D721Med (cell line): ENCODE results near the gene ERF.

Source experiments
- DNase-seq: peaks from one replicate; pipeline ENCODE4 v3.0.0; 2011; ENCODE audit warnings: low spot score; ENCODE audit not compliant: insufficient read length
- FAIRE-seq: peaks from 2 replicates; lab custom pipeline; 2011; peaks lifted over from hg19 to GRCh38; lab: Jason Lieb, UNC
- TF ChIP-seq, protein P1 (sequence below): IDR thresholded peaks from 2 replicates; pipeline ENCODE4 v1.5.1; 2012; ENCODE audit warnings: mild to moderate bottlenecking, control low read depth; ENCODE audit not compliant: insufficient read depth; ENCODE audit errors: missing control alignments

ERF gene

DNA sequence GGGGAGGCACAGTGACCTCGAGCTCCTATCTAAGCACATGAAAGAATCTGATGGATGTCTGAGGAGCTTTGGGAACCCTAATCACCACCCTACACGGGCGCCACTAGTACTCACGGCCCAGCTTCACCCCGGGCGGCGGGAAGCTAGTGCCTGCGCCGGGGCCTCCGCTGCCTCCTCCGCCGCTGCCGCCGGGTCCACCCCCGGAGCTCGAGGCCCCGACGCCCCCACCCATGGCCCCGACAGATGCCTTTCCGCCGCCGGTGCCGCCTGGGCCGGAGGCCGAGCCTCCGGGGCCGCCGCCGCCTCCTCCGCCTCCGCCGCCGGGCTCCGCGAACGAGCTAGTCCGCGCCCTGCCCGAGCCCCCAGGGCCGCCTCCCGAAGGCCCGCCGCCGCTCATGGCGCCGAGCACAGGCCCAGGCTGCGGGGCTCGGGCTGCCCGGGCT, 12.8 kb downstream of the ERF start:
- DNase-seq, result no peak
- FAIRE-seq, result no peak
- TF ChIP-seq, protein P1, sequence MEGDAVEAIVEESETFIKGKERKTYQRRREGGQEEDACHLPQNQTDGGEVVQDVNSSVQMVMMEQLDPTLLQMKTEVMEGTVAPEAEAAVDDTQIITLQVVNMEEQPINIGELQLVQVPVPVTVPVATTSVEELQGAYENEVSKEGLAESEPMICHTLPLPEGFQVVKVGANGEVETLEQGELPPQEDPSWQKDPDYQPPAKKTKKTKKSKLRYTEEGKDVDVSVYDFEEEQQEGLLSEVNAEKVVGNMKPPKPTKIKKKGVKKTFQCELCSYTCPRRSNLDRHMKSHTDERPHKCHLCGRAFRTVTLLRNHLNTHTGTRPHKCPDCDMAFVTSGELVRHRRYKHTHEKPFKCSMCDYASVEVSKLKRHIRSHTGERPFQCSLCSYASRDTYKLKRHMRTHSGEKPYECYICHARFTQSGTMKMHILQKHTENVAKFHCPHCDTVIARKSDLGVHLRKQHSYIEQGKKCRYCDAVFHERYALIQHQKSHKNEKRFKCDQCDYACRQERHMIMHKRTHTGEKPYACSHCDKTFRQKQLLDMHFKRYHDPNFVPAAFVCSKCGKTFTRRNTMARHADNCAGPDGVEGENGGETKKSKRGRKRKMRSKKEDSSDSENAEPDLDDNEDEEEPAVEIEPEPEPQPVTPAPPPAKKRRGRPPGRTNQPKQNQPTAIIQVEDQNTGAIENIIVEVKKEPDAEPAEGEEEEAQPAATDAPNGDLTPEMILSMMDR, result no peak

DNA sequence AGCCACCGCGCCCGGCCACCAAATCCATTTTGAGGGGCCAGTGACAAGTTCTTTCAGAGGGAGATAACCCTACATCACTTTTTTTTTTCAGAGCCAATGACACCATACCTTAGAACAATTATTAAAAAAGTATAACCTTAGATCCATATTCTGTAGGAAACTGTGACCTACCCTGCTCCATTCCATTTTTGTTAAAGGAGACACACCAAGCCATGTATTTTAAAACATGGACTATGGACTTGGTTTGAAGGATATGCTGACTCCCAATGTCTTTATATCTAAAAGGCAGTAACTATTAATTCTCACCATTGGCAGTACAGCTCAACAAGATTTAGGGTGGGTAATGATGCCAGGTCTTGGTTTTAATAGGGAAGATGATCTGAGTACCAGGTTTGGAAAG, 13.6 kb downstream of the ERF start:
- FAIRE-seq (no peak), DNase-seq (no peak)
- TF ChIP-seq, protein P1, result no peak

DNA sequence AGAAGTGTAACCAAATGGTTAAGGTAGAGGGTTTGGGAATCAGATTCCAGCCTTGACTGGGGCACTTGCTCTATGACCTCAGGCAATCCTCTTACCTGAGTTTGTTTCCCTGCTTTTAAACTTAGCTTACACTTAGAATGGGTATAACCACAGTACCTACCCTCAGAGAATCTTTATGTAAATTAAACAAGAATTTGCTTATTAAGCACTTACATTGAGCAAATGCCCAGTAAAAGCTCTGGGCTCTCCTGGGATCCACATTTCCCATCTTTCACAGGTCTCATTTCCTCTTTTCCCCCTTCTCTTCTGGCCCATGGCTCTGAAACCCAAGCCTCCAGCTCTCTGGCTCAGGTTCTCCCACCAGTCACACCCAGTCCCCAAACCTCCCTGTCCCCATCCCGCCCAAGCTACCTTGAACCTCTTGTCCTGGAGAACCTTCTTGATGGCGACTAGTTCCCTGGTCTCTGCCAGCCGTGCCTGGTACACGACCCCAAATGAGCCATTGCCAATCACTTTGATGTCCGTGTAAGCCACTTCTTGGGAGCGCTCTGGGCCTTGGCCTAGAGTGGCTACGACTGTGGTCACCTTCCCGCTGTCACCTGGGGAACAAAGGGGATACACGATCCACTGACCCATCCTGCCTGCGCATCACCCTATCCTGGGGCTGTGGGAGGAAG, 15.2 kb downstream of the ERF start:
- FAIRE-seq (no peak), DNase-seq (no peak)
- TF ChIP-seq, protein P1, result no peak

DNA sequence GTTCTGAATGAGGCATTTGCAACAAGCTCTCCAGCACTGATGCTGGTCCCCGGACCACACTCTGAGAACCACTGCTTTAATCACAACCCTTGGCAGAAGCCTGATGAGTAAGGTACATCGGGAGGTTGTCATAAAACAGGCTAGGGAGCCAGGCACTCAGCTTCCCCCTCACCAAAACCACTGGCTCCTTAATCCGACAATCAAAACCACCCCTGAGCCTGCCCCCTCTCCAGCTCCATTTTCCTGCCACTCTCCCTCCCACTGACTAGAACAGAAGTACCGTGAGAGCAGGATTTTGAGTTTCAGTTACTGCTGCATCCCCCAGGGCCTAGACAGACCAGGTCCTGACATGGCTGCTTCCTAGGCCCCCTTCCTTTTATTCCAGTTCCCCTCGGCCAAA, 19.7 kb downstream of the ERF start:
- FAIRE-seq (no peak), DNase-seq (no peak)
- TF ChIP-seq, protein P1, result no peak

DNA sequence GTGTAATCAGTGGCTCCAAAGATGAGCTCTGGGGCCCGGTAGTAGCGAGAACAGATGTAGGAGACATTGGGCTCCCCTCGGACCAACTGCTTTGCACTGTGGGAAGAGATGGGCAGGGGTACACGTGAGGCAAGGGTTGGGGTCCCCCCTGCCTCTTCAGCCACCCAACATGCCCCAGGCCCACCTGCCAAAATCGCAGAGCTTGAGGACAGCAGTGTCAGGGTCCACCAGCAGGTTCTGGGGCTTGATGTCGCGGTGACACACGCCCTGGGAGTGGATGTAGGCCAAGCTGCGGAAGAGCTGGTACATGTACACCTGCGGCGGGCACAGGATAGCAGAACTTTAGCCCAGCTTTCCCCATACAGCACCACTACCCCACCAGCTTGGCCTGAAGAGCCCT, 20.6 kb downstream of the ERF start:
- no peak for FAIRE-seq
- TF ChIP-seq, protein P1, result no peak
- no peak for DNase-seq

DNA sequence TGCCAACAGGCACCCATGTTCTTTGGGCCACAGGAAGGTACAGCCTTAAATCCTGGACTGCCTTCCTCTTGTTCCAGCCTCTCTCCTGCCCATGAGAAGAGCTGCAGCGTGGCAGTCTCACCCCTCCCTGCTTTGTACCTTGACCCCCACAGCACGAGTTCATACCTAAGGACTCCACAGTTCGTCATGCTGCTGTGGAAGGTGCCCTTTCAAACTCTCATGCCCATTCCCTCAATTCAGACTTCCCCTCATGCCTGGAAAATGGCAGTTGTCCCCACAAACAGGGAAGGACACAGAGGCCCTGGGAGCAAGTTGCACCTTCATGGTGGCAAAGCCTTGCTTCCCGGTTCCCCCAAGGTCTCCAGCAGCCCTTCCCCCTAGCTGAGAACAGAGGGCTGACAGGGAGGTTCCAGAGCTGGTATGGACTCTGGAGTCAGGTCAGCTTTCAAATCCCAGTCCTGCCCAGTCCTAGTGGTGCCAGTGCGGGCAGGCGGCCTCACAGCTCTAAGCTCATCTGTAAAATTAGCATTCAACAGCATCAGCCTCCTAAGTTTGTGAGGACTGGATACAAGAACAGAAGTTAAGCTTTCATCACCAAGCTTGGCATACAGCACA, 21.1 kb downstream of the ERF start:
- TF ChIP-seq, protein P1, result no peak
- no peak for DNase-seq
- FAIRE-seq, result no peak

DNA sequence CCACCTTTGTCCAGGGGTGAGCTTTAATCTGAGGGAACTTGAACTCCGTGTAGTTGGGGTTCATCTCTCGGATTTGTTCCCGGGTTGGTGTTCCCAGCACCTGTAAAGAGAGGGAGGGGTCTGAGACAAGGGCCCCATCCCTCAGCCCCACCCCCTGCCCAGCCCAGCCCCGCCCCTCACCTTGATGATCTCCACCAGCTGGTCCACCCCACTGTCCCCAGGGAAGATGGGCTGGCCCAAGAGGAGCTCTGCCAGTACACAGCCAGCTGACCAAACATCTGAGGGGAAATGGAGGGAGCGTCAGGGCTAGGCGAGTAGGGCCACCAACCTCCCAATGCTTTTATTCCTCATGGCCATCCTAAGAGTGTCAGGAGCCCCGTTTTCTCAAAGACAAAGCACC, 21.8 kb downstream of the ERF start:
- DNase-seq, result no peak
- TF ChIP-seq, protein P1, result no peak
- FAIRE-seq, result no peak
